ENCODE measurements around the gene KLHL3.

GRCh38 chr5:137611011-137611580 is 124.8 kb downstream of the KLHL3 start:
- TF ChIP-seq CTCF (conservative IDR thresholded peaks at IDR 0.05; ENCODE audit: low read depth, low read length) (no peak), EZH2 (IDR thresholded peaks at IDR 0.05; ENCODE audit: borderline replicate concordance, low read depth, low read length, poor library complexity, severe bottlenecking) (no peak)

All from A673 (cell line).